CD4-positive, alpha-beta T cell treated with Interleukin-15 for 1 hour (primary cell): ENCODE measurements around the gene METTL1.
A peak's percentile ranks its signal among the peaks of the same experiment; 100 is the strongest.
"Not testable (repeated sequence)": the region's sequence is repeated elsewhere in the genome, so short reads cannot be mapped to it uniquely, and the experiment has no call there.

Experiments used
- DNase-seq: peaks from one replicate; pipeline ENCODE4 v3.0.0-alpha.2; 2020

METTL1 gene

GRCh38 chr12:57796996-57797395 is 25.1 kb upstream of the METTL1 start:
- DNase-seq, result no peak

- DNase-seq, result no peak
These were observed 23.4 kb upstream of the METTL1 start for GRCh38 chr12:57795354-57795753.

GRCh38 chr12:57793920-57794319 is 22.0 kb upstream of the METTL1 start:
- no peak for DNase-seq

- DNase-seq, result no peak
These were observed 12.0 kb upstream of the METTL1 start for GRCh38 chr12:57783861-57784260.

- no peak for DNase-seq
These were observed 11.5 kb upstream of the METTL1 start for GRCh38 chr12:57783466-57783801.

GRCh38 chr12:57782608-57783465 is 10.9 kb upstream of the METTL1 start, which contains the start of gene TSFM:
TSFM (plus strand) TSS chr12:57782787; CDS start chr12:57782802, 15 bp downstream.
- DNase-seq, result peak; percentile 93

GRCh38 chr12:57782243-57782607 is 10.3 kb upstream of the METTL1 start:
- DNase-seq, result no peak

GRCh38 chr12:57781801-57782200 is 9.9 kb upstream of the METTL1 start:
- no peak for DNase-seq

- DNase-seq, result no peak
These were observed 9.3 kb upstream of the METTL1 start for GRCh38 chr12:57781244-57781643.

- DNase-seq, result no peak
These were observed 8.5 kb upstream of the METTL1 start for GRCh38 chr12:57780284-57780897.

GRCh38 chr12:57779736-57780135 is 7.8 kb upstream of the METTL1 start:
- no peak for DNase-seq

GRCh38 chr12:57777911-57778310 is 6.0 kb upstream of the METTL1 start:
- no peak for DNase-seq

- DNase-seq, result no peak
These were observed 5.5 kb upstream of the METTL1 start for GRCh38 chr12:57777367-57777766.

GRCh38 chr12:57776247-57776587 is 4.3 kb upstream of the METTL1 start:
- DNase-seq, result no peak

- DNase-seq, result no peak
These were observed 3.8 kb upstream of the METTL1 start for GRCh38 chr12:57775563-57776246.

GRCh38 chr12:57775044-57775443 is 3.1 kb upstream of the METTL1 start:
- DNase-seq, result no peak

- not testable (repeated sequence) for DNase-seq
These were observed 2.7 kb upstream of the METTL1 start for GRCh38 chr12:57774634-57775033.

GRCh38 chr12:57772429-57773322 is 771 bp upstream of the METTL1 start, which contains the start of gene EEF1AKMT3:
EEF1AKMT3 (plus strand) TSS chr12:57772614; CDS start chr12:57772725, 111 bp downstream.
- no peak for DNase-seq

- DNase-seq, result peak; percentile 84
These were observed 551 bp downstream of the METTL1 start for GRCh38 chr12:57771236-57771872.

GRCh38 chr12:57770734-57771133 is 1.2 kb downstream of the METTL1 start:
- DNase-seq, result no peak

- no peak for DNase-seq
These were observed 2.3 kb downstream of the METTL1 start for GRCh38 chr12:57769594-57769993.

- DNase-seq, result no peak
These were observed 4.0 kb downstream of the METTL1 start for GRCh38 chr12:57767876-57768275.
